ENCODE data around the gene ADIPOR1.
"Not testable (repeated sequence)": the region's sequence is repeated elsewhere in the genome, so short reads cannot be mapped to it uniquely, and the experiment has no call there.

ADIPOR1 gene, protein sequence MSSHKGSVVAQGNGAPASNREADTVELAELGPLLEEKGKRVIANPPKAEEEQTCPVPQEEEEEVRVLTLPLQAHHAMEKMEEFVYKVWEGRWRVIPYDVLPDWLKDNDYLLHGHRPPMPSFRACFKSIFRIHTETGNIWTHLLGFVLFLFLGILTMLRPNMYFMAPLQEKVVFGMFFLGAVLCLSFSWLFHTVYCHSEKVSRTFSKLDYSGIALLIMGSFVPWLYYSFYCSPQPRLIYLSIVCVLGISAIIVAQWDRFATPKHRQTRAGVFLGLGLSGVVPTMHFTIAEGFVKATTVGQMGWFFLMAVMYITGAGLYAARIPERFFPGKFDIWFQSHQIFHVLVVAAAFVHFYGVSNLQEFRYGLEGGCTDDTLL

DNA sequence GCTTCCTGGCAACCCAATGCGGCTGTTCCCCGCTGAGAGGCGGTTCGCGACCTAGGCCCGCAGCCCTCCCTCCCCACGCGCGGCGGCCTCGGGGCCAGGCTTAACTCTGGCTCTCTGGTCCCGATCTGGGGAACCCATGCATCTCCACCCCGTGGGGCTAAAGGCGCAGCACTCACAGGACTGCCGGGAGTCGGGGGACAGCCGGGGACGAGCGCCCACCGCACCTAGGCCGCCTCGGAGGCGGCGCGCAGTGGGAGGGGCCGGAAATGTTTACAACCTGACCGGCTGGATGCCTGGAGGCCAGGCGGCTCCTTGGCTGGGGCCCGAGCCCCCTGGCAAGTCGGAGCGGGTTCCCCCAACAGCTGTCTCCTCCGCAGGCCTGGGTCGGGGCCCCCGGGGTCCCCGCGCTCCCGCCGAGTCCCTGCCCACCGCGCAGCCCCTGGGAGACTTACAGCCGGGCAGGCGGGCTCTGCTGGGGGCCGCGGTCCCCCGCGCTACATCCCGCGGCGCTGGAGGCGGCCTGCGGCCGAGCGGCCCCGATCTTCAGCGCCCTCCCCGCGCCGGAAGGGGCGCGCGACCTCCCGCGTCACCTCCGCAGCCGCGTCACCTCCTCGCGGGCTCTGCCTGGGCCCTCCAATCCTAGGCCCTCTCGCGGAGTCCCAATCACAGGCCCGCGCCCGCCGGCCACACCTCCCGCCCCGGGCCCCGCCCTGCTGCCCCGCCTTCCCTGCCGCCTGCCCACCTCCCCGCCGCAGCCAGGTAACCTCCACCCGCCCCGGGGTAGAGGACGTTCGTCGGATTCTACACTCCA is at the start of gene ADIPOR1:
TSS of gene ADIPOR1 (minus strand) at position 580 of the 811 bp plus-strand sequence. CDS start 7,242 bp downstream, outside the sequence.
- in situ Hi-C loops (cut with MboI; ENCODE audit: low sequenced_read_pairs) = no loop called here

DNA sequence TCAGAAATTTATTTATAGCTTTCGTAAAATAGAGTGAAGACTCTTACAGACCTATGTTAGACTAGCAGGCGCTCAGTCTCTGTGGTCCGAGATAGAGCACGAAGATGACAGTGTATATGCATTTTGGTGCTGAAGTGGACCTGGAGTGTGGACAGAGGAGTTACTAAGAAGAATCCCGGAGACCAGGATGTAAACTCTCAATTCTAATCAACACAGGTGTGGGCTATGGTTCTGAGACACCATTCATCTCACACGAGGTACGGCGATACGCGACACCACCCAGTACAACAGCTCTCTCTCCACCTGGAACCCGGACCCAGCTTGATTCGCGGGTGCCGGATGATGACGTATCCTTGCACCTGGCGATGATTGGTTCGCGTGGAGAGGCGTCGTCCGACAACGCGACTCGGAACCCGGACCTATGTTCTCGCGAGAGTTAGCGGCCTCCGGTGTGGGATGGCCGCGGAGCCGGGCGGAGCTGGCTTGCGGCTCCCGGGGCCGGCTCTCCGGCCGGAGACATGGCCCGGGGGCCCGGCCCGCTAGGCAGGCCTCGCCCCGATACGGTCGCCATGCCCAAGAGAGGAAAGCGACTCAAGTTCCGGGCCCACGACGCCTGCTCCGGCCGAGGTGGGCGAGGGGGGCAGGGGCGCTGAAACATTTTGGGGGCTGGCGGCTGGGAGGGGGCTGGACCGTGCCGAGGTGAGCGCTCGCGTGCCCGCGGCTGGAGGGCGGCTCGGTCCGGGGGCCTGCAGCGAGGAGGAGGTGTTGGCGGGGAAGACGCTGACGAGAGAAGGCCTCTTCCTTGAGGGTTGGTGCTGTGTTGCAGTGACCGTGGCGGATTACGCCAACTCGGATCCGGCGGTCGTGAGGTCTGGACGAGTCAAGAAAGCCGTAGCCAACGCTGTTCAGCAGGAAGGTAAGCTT is 49.1 kb upstream of the ADIPOR1 start, which contains the start of gene TMEM183A:
TSS of gene TMEM183A (plus strand) at position 427 of the 924 bp plus-strand sequence. CDS start at position 519, 92 bp downstream.
- in situ Hi-C loops (cut with MboI; ENCODE audit: low sequenced_read_pairs) = no loop called here

DNA sequence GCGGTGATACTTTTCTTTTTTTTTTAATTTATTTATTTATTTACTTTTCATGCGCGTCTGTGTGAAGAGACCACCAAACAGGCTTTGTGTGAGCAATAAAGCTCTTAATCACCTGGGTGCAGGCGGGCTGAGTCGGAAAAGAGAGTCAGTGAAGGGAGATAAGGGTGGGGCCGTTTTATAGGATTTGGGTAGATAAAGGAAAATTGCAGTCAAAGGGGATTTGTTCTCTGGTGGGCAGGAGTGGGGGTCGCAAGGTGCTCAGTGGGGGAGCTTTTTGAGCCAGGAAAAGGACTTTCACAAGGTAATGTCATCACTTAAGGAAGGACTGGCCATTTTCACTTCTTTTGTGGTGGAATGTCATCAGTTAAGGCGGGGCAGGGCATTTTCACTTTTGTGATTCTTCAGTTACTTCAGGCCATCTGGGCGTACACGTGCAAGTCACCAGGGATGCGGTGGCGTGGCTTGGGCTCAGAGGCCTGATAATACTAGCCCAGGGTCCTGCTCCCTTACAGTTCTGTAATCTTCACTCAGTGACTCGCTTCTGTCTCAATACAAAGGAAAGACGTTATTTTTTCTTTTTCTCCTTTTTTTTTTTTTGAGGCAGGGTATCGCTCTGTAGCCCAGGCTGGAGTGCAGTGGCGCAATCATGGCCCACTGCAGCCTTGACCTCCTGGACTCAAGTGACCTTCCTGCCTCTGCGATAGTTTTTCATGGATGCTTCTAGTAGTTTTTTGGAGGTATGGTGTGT is 47.5 kb upstream of the ADIPOR1 start:
- in situ Hi-C loops (cut with MboI; ENCODE audit: low sequenced_read_pairs) = not testable (repeated sequence)

DNA sequence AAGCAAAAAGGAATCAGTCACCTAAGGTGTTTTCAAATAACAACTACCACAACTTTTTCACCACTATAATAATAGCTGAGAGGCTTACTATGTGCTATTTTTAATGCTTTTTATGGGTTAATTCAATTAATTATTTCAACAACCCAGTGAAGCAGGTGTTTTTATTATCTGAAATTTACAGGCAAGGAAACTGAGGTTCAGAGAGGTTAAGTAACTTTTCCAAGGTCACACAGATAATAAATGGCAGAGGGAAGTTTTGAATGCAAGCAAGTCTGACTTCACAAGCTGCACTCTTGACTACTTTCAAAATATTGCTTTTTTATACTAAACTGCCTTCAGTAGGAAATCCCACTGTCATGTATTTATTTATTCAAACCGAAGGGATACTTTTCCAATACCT is 44.8 kb upstream of the ADIPOR1 start:
- in situ Hi-C loops (cut with MboI; ENCODE audit: low sequenced_read_pairs) = no loop called here

DNA sequence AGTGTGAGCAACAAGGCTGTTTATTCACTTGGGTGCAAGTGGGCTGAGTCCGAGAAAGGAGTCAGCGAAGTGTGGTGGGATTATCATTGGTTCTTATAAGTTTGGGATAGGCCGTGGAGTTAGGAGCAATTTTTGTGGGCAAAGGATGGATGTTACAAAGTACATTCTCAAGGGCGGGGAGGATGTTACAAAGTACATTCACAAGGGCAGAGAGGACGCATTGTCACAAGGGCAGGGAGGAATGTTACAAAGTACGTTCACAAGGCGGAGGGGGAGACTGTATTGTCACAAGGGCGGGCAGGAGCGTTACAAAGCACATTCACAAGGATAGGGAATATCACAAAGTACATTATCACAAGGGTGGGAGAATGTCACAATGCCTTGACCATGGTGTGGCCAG is 43.9 kb upstream of the ADIPOR1 start:
- in situ Hi-C loops (cut with MboI; ENCODE audit: low sequenced_read_pairs) = no loop called here

DNA sequence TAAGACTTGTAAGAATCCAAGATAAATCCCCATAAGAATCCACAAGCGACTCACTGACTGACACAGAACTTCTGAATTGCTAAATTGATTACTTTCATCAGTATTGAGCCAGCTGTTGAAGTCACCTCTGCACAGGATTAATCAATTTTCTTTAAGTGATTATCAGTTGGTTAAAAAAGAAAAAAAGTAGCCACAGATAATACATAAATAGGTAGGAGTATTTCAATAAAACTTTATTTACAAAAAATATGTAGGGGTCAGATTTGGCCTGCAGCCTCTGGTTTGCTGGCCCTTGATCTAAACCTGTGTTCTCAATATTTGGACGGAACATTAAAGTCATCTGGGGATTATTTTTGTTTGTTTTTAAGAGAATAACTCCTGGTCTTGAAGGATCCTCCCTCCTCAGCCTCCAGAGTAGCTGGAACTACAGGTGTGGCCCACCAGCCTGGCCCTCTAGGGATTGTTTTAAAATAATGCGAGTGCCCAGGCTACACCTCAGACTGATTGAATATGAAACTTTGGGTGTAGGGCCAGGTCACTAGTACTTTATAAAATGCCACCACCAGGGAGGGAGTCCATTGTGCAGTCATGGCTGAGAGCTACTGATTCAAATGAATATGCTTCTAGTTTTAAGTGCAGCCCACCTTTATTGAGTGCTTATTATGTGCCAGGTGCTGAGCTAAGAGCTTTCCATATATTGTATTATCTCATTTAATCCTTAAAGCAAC is 42.3 kb upstream of the ADIPOR1 start:
- in situ Hi-C loops (cut with MboI; ENCODE audit: low sequenced_read_pairs) = no loop called here

DNA sequence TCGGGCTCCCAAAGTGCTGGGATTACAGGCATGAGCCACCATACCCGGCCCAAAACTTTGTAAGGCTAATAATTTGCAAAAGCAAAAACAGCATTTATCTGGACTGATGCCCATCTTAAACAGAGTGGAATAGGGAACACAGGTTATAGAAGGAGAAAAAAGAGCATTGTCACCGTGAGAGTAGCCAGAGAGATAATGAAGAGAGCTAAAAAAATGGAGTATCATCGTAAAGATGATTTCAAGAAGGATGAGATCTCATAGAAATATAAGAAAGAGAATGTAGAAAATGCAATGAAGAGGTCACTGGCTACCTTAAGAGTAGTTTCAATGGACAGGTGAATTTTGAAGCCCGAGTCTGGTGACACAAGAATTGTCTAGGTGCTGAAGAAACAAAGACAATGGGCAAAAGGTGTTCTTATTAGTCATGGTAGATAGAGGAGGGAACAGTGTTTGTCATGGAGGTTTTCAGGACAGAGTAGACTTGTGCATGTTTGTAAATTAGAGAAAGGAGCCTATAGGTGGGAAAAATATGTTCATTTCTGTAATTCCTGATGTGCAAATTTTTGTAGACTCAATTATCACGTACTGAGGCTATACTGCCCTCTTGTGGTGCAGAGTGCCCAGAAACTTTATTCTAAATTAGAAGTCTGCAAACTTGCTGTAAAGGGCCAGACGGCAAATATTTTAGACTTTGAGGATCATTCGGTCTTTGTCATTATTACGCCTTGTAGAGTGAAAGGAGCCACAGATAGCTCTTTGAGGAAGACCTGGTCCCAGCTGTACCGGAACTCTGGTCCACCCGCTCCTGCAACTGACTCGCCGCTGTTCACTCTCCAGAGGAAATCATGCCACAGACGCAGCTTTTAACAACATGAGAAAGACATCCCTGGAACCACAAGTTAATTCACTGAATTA is 41.0 kb upstream of the ADIPOR1 start:
- in situ Hi-C loops (cut with MboI; ENCODE audit: low sequenced_read_pairs) = no loop called here

DNA sequence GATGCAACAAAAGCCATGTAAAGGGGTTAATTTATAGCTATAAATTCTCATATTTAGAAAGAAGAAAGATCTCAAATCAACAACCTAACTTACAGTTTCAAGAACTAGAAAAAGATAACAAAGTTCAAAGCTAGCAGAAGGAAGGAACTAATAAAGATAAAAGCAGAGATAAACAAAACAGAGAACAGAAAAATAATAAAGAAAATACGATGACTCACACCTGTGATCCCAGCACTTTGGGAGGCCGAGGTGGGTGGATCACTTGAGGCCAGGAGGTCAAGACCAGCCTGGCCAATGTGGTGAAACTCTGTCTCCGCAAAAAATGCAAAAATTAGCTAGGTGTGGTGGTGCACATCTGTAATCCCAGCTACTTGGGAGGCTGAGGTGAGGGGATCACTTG is 36.6 kb upstream of the ADIPOR1 start:
- in situ Hi-C loops (cut with MboI; ENCODE audit: low sequenced_read_pairs) = no loop called here

DNA sequence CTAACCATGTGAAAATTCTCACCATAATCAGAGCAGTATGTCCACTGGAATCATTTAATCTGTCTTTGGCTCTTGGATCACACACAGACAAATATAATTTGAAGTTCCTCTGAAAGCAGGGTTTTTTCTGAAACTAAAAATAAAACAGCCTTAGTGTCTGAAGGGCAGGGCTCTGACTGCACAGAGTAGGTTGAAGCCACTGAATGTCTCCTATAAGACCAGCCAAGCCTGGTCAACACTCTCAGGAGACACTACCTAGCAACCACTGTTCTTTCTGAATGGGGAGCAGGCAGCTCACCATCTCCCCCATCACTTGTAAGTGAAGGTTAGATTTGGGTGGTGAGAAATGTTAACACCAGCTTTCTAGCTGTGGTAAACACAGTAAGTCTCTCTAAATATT is 33.0 kb upstream of the ADIPOR1 start:
- in situ Hi-C loops (cut with MboI; ENCODE audit: low sequenced_read_pairs) = no loop called here

DNA sequence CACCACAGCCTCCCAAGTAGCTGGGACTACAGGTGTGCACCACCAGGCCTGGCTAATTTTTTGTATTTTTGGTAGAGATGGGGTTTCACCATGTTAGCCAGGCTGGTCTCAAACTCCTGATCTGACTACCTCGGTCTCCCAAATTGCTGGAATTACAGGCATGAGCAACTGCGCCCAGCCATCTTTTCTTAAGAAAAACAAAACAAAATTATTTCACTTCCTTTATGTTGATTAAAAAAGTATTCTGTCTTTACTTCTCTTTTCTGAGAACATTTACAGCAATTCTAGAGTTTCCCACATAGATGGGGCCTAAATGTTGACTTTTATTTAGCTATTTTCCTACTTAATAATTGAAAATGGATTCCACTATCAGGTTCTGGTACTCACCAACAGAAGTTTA is 31.8 kb upstream of the ADIPOR1 start:
- in situ Hi-C loops (cut with MboI; ENCODE audit: low sequenced_read_pairs) = no loop called here

DNA sequence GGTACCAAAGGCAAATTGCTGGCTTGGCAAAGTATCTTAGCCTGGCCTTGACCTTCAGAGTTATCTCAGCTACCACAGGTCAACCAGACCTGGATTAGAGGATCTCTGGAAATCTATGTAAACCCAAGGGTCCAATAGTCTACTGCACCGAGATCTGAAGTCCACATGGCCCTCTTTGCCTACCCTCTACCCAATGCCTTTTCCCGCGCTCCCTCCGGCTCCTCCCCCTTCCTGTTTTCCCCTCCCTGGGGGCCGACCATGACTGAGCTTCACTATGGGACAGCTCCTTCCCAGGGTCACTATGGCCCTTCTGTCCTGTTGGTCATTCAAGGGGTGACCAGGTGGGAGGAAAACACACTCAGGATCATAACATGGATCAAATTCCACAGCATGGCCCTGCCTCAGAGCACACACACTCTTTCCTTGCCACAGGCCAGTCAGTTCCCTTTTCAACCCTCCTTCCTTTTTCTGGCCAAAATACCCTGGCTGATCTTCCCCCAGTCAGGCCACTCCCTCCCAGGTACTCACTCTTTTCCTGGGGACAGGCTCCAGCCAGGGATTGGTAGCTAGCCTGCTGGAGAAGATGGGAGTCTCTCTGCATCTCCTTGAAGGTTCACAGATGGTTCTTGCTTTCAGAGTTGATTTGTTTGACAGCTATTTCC is 29.9 kb upstream of the ADIPOR1 start:
- in situ Hi-C loops (cut with MboI; ENCODE audit: low sequenced_read_pairs) = no loop called here

DNA sequence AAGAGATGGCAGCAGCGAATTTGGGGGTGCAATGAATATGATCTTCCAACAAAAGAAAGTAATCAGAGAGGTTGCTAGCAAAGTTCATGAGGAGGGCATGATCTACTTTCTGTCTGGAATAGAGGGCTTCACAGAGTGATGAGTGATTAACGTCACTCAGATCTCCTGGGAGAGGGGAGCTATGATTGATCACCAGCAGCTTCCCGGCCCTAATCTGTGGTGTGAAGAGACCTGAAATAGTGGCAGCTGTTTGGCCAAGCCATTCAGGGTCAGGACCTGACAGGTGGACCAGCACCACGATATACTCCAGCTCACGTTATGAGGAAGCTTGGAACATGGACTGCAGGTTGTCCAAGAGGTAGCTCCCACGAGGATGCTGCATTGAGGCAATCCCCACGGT is 29.1 kb upstream of the ADIPOR1 start:
- in situ Hi-C loops (cut with MboI; ENCODE audit: low sequenced_read_pairs) = no loop called here

DNA sequence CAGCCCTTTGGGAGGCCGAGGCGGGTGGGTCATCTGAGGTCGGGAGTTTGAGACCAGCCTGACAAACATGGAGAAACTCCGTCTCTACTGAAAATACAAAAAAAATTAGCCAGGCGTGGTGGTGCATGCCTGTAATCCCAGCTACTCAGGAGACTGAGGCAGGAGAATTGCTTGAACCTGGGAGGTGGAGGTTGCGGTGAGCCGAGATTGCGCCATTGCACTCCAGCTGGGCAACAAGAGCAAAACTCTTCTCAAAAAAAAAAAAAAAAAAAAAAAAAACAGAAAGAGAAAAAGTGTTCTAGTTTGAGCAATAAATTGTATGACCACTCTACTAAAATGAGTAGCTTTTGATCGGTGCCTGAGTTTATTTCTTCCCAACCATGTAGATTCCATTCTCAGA is 28.0 kb upstream of the ADIPOR1 start:
- in situ Hi-C loops (cut with MboI; ENCODE audit: low sequenced_read_pairs) = not testable (repeated sequence)

DNA sequence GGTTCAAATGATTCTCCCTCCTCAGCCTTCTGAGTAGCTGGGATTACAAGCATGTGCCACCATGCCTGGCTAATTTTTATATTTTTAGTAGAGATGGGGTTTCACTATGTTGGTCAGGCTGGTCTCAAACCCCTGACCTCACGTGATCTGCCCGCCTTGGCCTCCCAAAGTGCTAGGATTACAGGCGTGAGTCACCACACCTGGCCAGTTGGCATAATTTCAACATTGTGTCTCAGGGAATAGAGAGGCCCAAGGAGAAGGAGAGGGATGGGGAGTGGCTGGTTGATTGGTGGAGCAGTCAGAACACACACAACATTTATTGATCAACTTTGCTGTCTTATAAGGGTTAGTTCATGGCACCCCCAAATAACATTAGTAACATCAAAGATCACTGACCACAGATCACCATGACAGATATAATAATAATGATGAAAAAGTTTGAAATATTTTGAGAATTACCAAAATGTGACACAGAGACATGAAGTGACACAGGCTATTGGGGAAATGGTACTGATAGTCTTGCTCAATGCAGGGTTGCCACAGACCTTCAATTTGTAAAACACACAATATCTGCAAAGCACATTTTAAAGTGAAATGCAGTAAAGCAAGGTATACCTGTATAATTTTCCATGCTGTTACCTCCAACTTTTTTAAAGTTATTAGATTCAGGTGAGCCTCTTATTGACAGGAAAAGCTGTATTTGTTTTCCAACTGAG is 24.8 kb upstream of the ADIPOR1 start:
- in situ Hi-C loops (cut with MboI; ENCODE audit: low sequenced_read_pairs) = no loop called here

DNA sequence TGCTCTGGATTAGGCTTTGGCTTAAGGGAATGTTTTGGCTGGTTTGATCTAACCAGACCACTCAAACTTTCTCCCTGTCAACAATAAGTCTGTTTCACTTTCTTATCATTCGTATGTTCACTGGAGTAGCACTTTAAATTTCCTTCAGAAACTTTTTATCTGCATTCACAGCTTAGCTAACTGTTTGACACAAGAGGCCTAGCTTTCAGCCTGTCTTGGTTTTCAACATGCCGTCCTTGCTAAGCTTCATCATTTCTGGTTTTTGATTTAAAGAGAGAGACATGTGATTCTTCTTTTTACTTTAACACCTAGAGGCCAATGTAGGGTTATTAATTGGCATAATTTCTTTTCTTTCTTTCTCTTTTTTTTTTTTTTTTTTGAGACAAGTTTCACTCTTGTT is 23.8 kb upstream of the ADIPOR1 start:
- in situ Hi-C loops (cut with MboI; ENCODE audit: low sequenced_read_pairs) = no loop called here

DNA sequence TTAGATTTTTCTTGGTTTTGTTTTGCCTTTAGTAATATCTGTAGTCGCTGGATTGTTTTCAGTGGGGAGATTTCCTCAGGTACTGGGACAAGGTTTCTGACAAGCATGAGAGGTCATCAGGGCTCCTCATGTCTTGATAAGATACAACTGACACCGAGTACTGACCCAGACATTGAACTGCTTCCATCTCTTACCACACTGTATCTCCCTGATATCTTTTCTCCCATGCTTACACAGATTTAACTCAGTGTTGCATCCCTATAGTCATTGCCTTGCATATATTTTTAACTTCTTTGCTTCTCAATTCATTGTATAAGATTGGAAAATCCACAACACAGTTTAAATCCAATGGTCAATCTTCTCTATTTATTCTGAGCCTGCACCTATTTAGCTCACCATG is 21.3 kb upstream of the ADIPOR1 start:
- in situ Hi-C loops (cut with MboI; ENCODE audit: low sequenced_read_pairs) = no loop called here

DNA sequence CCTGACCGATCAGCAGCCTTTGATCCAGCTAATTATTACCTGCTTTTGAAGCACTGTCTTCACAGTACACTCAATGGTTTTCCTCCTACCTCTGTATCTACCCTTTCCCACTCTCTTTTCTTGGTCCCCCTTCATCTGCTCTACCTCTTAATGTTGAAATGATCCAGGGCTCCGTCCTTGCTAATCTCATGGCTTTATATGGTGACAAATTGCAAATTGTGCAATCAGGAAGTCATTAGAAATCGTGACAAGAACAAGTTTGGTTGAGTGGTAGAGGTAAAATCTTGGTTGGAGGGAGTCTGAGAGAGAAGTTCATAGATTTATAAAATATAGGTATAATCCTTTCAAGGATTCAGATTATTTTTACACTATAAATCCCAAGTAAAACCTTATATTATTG is 18.5 kb upstream of the ADIPOR1 start:
- in situ Hi-C loops (cut with MboI; ENCODE audit: low sequenced_read_pairs) = no loop called here

All from hTERT RPE-1 (cell line).